HCT116 (cell line): ENCODE measurements around the gene RUNX2. TPM values are rescaled to one million over a fixed set of nuclear protein-coding genes. Genes with fewer than 3 reads are reported as not detected.

ENCODE experiments used
- ATAC-seq: fragments of 200-7000 bp; cut with Tn5 transposase; 2 replicates; pipeline ENCODE4 v1.9.1; 2020; ENCODE audit warnings: mild to moderate bottlenecking, moderate library complexity
- BruUV-seq: library from RNA; stranded (reverse); fragments of 400-500 nt; replicated peaks from 2 replicates; lab custom pipeline; 2021; lab: Mats Ljungman, UMichigan
- CTCF ChIA-PET: fragments of 300-600 bp; sonication (Branson Sonifier 250); formaldehyde crosslinking; loops from one replicate; lab custom pipeline; 2021; ENCODE audit warnings: antibody characterized with exemption; lab: Charles Lee
- POLR2A ChIA-PET: fragments of 300-600, 350-600 bp; sonication (Branson Sonifier 250); formaldehyde crosslinking; loops from one replicate; lab custom pipeline; 2021; ENCODE audit warnings: antibody characterized with exemption; lab: Charles Lee
- RAD21 ChIA-PET, 2 experiments: fragments of 300-600 bp; sonication (Branson Sonifier 250); formaldehyde crosslinking; loops; one replicate each; lab custom pipeline; 2023; ENCODE audit warnings: low total read pairs in 2 of 2; ENCODE audit not compliant: uncharacterized antibody in 2 of 2, unreplicated experiment in 2 of 2, low non-redundant PET in 1 of 2; lab: Charles Lee
- DNase-seq: peaks from one replicate; pipeline ENCODE4 v3.0.0-alpha.2; 2010; ENCODE audit warnings: low read depth, low spot score
- H2AFZ ChIP-seq: fragments of 200-600 bp; shearing (Covaris generic), sonication (generic); 2 replicates; pipeline ENCODE4 v1.6.1; 2017; ENCODE audit warnings: low read depth, mixed run types, mixed read lengths, antibody characterized with exemption, low read length; ENCODE audit not compliant: poor library complexity, severe bottlenecking
- H3K27ac ChIP-seq: 2 replicates; pipeline ENCODE4 v1.5.1; 2012; ENCODE audit warnings: low read depth, low read length
- H3K27me3 ChIP-seq: fragments of 200-600 bp; sonication (generic); 2 replicates; pipeline ENCODE4 v1.6.1; 2016; ENCODE audit warnings: mixed run types, low read length, mixed read lengths; ENCODE audit not compliant: insufficient read depth
- H3K36me3 ChIP-seq, 2 experiments: fragments of 200-500 bp in 1 of 2; fragments of 200-600 bp in 1 of 2; sonication (Bioruptor generic) in 1 of 2; sonication (generic) in 1 of 2; 2 replicates each; pipeline versions ENCODE4 v1.5.1 to v1.6.1; 2014 to 2016; ENCODE audit warnings: low read length in 2 of 2, inconsistent platforms in 1 of 2, mixed read lengths in 1 of 2, mixed run types in 1 of 2; ENCODE audit not compliant: insufficient read depth in 2 of 2, control insufficient read depth in 1 of 2
- H3K4me1 ChIP-seq, 2 experiments: fragments of 200-600 bp in 1 of 2; sonication (generic) in 1 of 2; 2 replicates each; pipeline versions ENCODE4 v1.5.1 to v1.6.1; 2012 to 2017; ENCODE audit warnings: low read length in 2 of 2, inconsistent platforms in 1 of 2, mild to moderate bottlenecking in 1 of 2, mixed read lengths in 1 of 2, mixed run types in 1 of 2, moderate library complexity in 1 of 2; ENCODE audit not compliant: insufficient read depth in 2 of 2, control insufficient read depth in 1 of 2
- H3K4me2 ChIP-seq: fragments of 200-600 bp; sonication (generic); 2 replicates; pipeline ENCODE4 v1.6.1; 2017; ENCODE audit warnings: mixed run types, low read length, mixed read lengths
- H3K4me3 ChIP-seq, 2 experiments: fragments of 200-600 bp in 1 of 2; sonication (generic) in 1 of 2; replicated peaks in 1 of 2; 2 replicates each; pipeline ENCODE4 v1.5.1; 2011 to 2016; ENCODE audit warnings: low read length in 2 of 2, control low read depth in 1 of 2, low read depth in 1 of 2, mild to moderate bottlenecking in 1 of 2, mixed read lengths in 1 of 2, mixed run types in 1 of 2
- H3K79me2 ChIP-seq: fragments of 200-600 bp; sonication (generic); 2 replicates; pipeline ENCODE4 v1.6.1; 2017; ENCODE audit warnings: mild to moderate bottlenecking, mixed run types, low read length, moderate library complexity, mixed read lengths; ENCODE audit not compliant: insufficient read depth
- H3K9ac ChIP-seq: fragments of 200-600 bp; sonication (generic); 2 replicates; pipeline ENCODE4 v1.6.1; 2016; ENCODE audit warnings: low read length, mixed read lengths
- H3K9me2 ChIP-seq: fragments of 200-600 bp; sonication (generic), shearing (Covaris generic); 2 replicates; pipeline ENCODE4 v1.6.1; 2017; ENCODE audit warnings: mixed run types, mild to moderate bottlenecking, moderate library complexity; ENCODE audit not compliant: insufficient read depth
- H3K9me3 ChIP-seq, 2 experiments: fragments of 200-500 bp in 1 of 2; fragments of 200-600 bp in 1 of 2; sonication (Bioruptor generic) in 1 of 2; sonication (generic) in 1 of 2; 2 replicates each; pipeline ENCODE4 v1.6.1; 2014 to 2017; ENCODE audit warnings: low read length in 2 of 2, mixed read lengths in 2 of 2, inconsistent platforms in 1 of 2, low read depth in 1 of 2, mild to moderate bottlenecking in 1 of 2, mixed run types in 1 of 2, moderate library complexity in 1 of 2; ENCODE audit not compliant: control insufficient read depth in 1 of 2, insufficient read depth in 1 of 2
- H4K20me1 ChIP-seq: fragments of 200-600 bp; sonication (generic), shearing (Covaris generic); 2 replicates; pipeline ENCODE4 v1.6.1; 2017; ENCODE audit warnings: mixed run types, mild to moderate bottlenecking, moderate library complexity; ENCODE audit not compliant: insufficient read depth
- CEBPB ChIP-seq: IDR thresholded peaks from 2 replicates; pipeline ENCODE4 v1.6.1; 2012; ENCODE audit warnings: low read depth
- ELF1 ChIP-seq: IDR thresholded peaks from 2 replicates; pipeline ENCODE4 v1.6.1; 2012; ENCODE audit warnings: low read depth, borderline replicate concordance
- EZH2 ChIP-seq: fragments of 200-600 bp; sonication (generic); IDR thresholded peaks from 2 replicates; pipeline ENCODE4 v1.6.1; 2017; ENCODE audit warnings: antibody characterized with exemption, mixed run types
- EZH2phosphoT487 ChIP-seq: fragments of 200-600 bp; IDR thresholded peaks from 2 replicates; pipeline ENCODE4 v1.6.1; 2018; ENCODE audit warnings: antibody characterized with exemption, borderline replicate concordance
- FOSL1 ChIP-seq: IDR thresholded peaks from 2 replicates; pipeline ENCODE4 v1.6.1; 2012; ENCODE audit warnings: low read depth
- JUND ChIP-seq: IDR thresholded peaks from 2 replicates; pipeline ENCODE4 v1.6.1; 2012
- POLR2A ChIP-seq: IDR thresholded peaks from 2 replicates; pipeline ENCODE4 v1.7.0; 2011; ENCODE audit warnings: borderline replicate concordance; ENCODE audit not compliant: insufficient read depth, insufficient read length; ENCODE audit errors: extremely low read depth
- POLR2AphosphoS5 ChIP-seq: IDR thresholded peaks from 2 replicates; pipeline ENCODE4 v1.6.1; 2011; ENCODE audit warnings: mild to moderate bottlenecking, low read depth, low read length, moderate library complexity
- RAD21 ChIP-seq: IDR thresholded peaks from 2 replicates; pipeline ENCODE4 v1.6.1; 2012; ENCODE audit warnings: low read depth, mild to moderate bottlenecking
- REST ChIP-seq: IDR thresholded peaks from 2 replicates; pipeline ENCODE4 v1.6.1; 2012; ENCODE audit warnings: low read depth
- SIN3A ChIP-seq: IDR thresholded peaks from 2 replicates; pipeline ENCODE4 v1.6.1; 2012; ENCODE audit warnings: low read depth
- SP1 ChIP-seq: IDR thresholded peaks from 2 replicates; pipeline ENCODE4 v1.6.1; 2012; ENCODE audit warnings: low read depth
- SRF ChIP-seq: IDR thresholded peaks from 2 replicates; pipeline ENCODE4 v1.6.1; 2012; ENCODE audit warnings: low read depth
- TCF7L2 ChIP-seq: IDR thresholded peaks from 2 replicates; pipeline ENCODE4 v1.7.0; 2011; ENCODE audit warnings: borderline replicate concordance, inconsistent platforms; ENCODE audit not compliant: insufficient read depth, insufficient read length; ENCODE audit errors: extremely low read depth
- YY1 ChIP-seq: IDR thresholded peaks from 2 replicates; pipeline ENCODE4 v1.6.1; 2011; ENCODE audit warnings: low read length, low read depth, moderate library complexity, mild to moderate bottlenecking; ENCODE audit not compliant: insufficient replicate concordance; ENCODE audit errors: extremely low read depth
- ZBTB33 ChIP-seq: IDR thresholded peaks from 2 replicates; pipeline ENCODE4 v1.6.1; 2011; ENCODE audit warnings: mild to moderate bottlenecking, low read length, moderate library complexity; ENCODE audit not compliant: insufficient replicate concordance; ENCODE audit errors: extremely low read depth
- ZFX ChIP-seq: fragments of 450-650 bp; IDR thresholded peaks from 2 replicates; pipeline ENCODE4 v1.6.1; 2017
- intact Hi-C: fragments of 100-400 bp; cut with micrococcal nuclease; formaldehyde crosslinking; loops from 2 replicates; pipeline ENCODE4 v1.10.0; 2022
- total RNA-seq: library from RNA; stranded (reverse); gene quantifications from one replicate; pipeline ENCODE4 v1.2.1, GENCODE V29; 2021; ENCODE audit not compliant: unreplicated experiment
- TF ChIP-seq, protein P1 (sequence below), 3 experiments: fragments of 200-600 bp in 1 of 3; sonication (generic) in 1 of 3; IDR thresholded peaks in 2 of 3; conservative IDR thresholded peaks in 1 of 3; 2 replicates each; pipeline ENCODE4 v1.5.1; 2012 to 2017; ENCODE audit warnings: low read depth in 2 of 3, low read length in 2 of 3, antibody characterized with exemption in 1 of 3, borderline replicate concordance in 1 of 3, control low read depth in 1 of 3, mild to moderate bottlenecking in 1 of 3, mixed read lengths in 1 of 3, mixed run types in 1 of 3, moderate library complexity in 1 of 3; ENCODE audit not compliant: insufficient read depth in 1 of 3

The RUNX2 gene
- total RNA-seq, 1 experiment from 2014 or later = 1.1 TPM

GRCh38 chr6:45365036-45365435 lies 36.9 kb downstream of the RUNX2 start:
- ATAC-seq (no peak), DNase-seq (no peak)
- Histone ChIP-seq H3K27ac (no peak overlapping the region), H3K79me2 (no peaks in the 10 kb centered on the region), H3K4me1 (no peaks in the 10 kb centered on the region), H3K36me3 (no peaks in the 10 kb centered on the region), H3K4me2 (no peak overlapping the region), H3K9ac (no peak overlapping the region), H2AFZ (no peak overlapping the region), H3K9me3 (no peaks in the 10 kb centered on the region), H3K9me2 (no peaks in the 10 kb centered on the region), H3K27me3 (no peaks in the 10 kb centered on the region), H3K4me3 (no peak overlapping the region), H4K20me1 (no peaks in the 10 kb centered on the region)
- ChIA-PET POLR2A (no interaction called here), RAD21 (no interaction called here), CTCF (interaction anchor here (1.1 to 1.6 kb wide), 2 partner anchors 13 to 735 kb away, joined by 3 read pairs; partner anchors contain the start of gene SUPT3H)
- no TSS peak for BruUV-seq
- intact Hi-C loops = no loop called here
- TF ChIP-seq TCF7L2 (no peak), REST (no peak), ELF1 (no peak), POLR2A (no peak), RAD21 (no peak), SRF (no peak), SP1 (no peak), ZFX (no peak), YY1 (no peak), FOSL1 (no peak), CEBPB (no peak), EZH2 (no peak), JUND (no peak), POLR2AphosphoS5 (no peak), SIN3A (no peak), ZBTB33 (no peak), EZH2phosphoT487 (no peak)
- TF ChIP-seq, protein P1, sequence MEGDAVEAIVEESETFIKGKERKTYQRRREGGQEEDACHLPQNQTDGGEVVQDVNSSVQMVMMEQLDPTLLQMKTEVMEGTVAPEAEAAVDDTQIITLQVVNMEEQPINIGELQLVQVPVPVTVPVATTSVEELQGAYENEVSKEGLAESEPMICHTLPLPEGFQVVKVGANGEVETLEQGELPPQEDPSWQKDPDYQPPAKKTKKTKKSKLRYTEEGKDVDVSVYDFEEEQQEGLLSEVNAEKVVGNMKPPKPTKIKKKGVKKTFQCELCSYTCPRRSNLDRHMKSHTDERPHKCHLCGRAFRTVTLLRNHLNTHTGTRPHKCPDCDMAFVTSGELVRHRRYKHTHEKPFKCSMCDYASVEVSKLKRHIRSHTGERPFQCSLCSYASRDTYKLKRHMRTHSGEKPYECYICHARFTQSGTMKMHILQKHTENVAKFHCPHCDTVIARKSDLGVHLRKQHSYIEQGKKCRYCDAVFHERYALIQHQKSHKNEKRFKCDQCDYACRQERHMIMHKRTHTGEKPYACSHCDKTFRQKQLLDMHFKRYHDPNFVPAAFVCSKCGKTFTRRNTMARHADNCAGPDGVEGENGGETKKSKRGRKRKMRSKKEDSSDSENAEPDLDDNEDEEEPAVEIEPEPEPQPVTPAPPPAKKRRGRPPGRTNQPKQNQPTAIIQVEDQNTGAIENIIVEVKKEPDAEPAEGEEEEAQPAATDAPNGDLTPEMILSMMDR (IDR thresholded peaks at IDR 0.05 in 2 of 3, conservative IDR thresholded peaks at IDR 0.05 in 1 of 3; ENCODE audit: borderline replicate concordance in 1 of 3, insufficient read depth in 1 of 3, low read depth in 2 of 3, low read length in 2 of 3) = no peak
